GM21515 (cell line): ENCODE results near the gene ABHD17C.

Source experiments
- ATAC-seq: cut with Tn5 transposase; IDR thresholded peaks from one replicate; pipeline ENCODE4 v1.9.1; 2021; ENCODE audit not compliant: unreplicated experiment

The ABHD17C gene

GRCh38 chr15:80727596-80727995 is 32.5 kb downstream of the ABHD17C start:
- no peak for ATAC-seq

GRCh38 chr15:80730387-80730786 is 35.3 kb downstream of the ABHD17C start:
- no peak for ATAC-seq

- ATAC-seq = no peak
Observed at GRCh38 chr15:80730926-80731325, 35.8 kb downstream of the ABHD17C start.

GRCh38 chr15:80732167-80732566 is 37.1 kb downstream of the ABHD17C start:
- ATAC-seq = no peak

GRCh38 chr15:80732818-80733217 is 37.7 kb downstream of the ABHD17C start:
- no peak for ATAC-seq

- ATAC-seq = no peak
Observed at GRCh38 chr15:80733460-80733859, 38.4 kb downstream of the ABHD17C start.

- no peak for ATAC-seq
Observed at GRCh38 chr15:80735344-80735743, 40.2 kb downstream of the ABHD17C start.

GRCh38 chr15:80736560-80736959 is 41.5 kb downstream of the ABHD17C start:
- ATAC-seq = no peak

GRCh38 chr15:80739919-80740318 is 44.8 kb downstream of the ABHD17C start:
- ATAC-seq = no peak

GRCh38 chr15:80742081-80742480 is 47.0 kb downstream of the ABHD17C start:
- ATAC-seq = no peak

- ATAC-seq = no peak
Observed at GRCh38 chr15:80743189-80743833, 48.2 kb downstream of the ABHD17C start.

- no peak for ATAC-seq
Observed at GRCh38 chr15:80744415-80744814, 49.3 kb downstream of the ABHD17C start.

GRCh38 chr15:80744826-80745225 is 49.7 kb downstream of the ABHD17C start:
- ATAC-seq = no peak

GRCh38 chr15:80745888-80746287 is 50.8 kb downstream of the ABHD17C start:
- ATAC-seq = no peak

GRCh38 chr15:80747317-80748053 is 52.4 kb downstream of the ABHD17C start:
- ATAC-seq = no peak

GRCh38 chr15:80749589-80749988 is 54.5 kb downstream of the ABHD17C start:
- no peak for ATAC-seq

- ATAC-seq = no peak
Observed at GRCh38 chr15:80750575-80750974, 55.5 kb downstream of the ABHD17C start.

- no peak for ATAC-seq
Observed at GRCh38 chr15:80752204-80752603, 57.1 kb downstream of the ABHD17C start.

- ATAC-seq = no peak
Observed at GRCh38 chr15:80753161-80753560, 58.1 kb downstream of the ABHD17C start.

GRCh38 chr15:80754014-80754413 is 58.9 kb downstream of the ABHD17C start:
- ATAC-seq = no peak

- ATAC-seq = no peak
Observed at GRCh38 chr15:80755885-80756284, 60.8 kb downstream of the ABHD17C start.

GRCh38 chr15:80758130-80758745 is 63.1 kb downstream of the ABHD17C start:
- ATAC-seq = no peak
